Esophagus squamous epithelium (tissue), 4 donors: ENCODE measurements around the gene ARHGAP44.

Experiments used
- CTCF ChIP-seq, 6 experiments: fragments of 450-650 bp in 4 of 6; fragments of 200-600 bp in 2 of 6; sonication (generic) in 2 of 6; IDR thresholded peaks; one replicate each; pipeline ENCODE4 v1.5.1; 2016 to 2019; ENCODE audit warnings: antibody characterized with exemption in 6 of 6, mild to moderate bottlenecking in 4 of 6, moderate library complexity in 4 of 6
- POLR2A ChIP-seq, 4 donors: fragments of 450-650 bp; IDR thresholded peaks; one replicate each; pipeline ENCODE4 v1.6.1; 2017; ENCODE audit warnings: antibody characterized with exemption in 4 of 4, mild to moderate bottlenecking in 4 of 4, moderate library complexity in 3 of 4

- no peak for TF ChIP-seq CTCF (IDR thresholded peaks at IDR 0.05)
- TF ChIP-seq POLR2A (IDR thresholded peaks at IDR 0.05) = no peak
Observed at GRCh38 chr17:12744786-12745185, 44.5 kb upstream of the ARHGAP44 start.
